ENCODE measurements around the gene CRYBG3. TPM values are rescaled to one million over a fixed set of nuclear protein-coding genes. Genes with fewer than 3 reads are reported as not detected.

Gene CRYBG3
- total and polyA plus RNA-seq, 4 donors = 1.1 to 9.5 (median 2.5) TPM

GRCh38 chr3:97969541-97969940, 147.7 kb downstream of the CRYBG3 start:
- TF ChIP-seq GABPA (IDR thresholded peaks at IDR 0.05 in 1 of 2, conservative IDR thresholded peaks at IDR 0.05 in 1 of 2) = no peak
- no peak for TF ChIP-seq ZBTB33 (IDR thresholded peaks at IDR 0.05)
- no peak for TF ChIP-seq SP1 (IDR thresholded peaks at IDR 0.05)
- no peak for TF ChIP-seq NR2F2 (IDR thresholded peaks at IDR 0.05)
- no peak for TF ChIP-seq MAX (IDR thresholded peaks at IDR 0.05)
- TF ChIP-seq EGR1 (IDR thresholded peaks at IDR 0.05; ENCODE audit: low read depth in 2 of 2) = no peak
- TF ChIP-seq TAF1 (conservative IDR thresholded peaks at IDR 0.05) = no peak
- Histone ChIP-seq H3K36me3 (ENCODE audit: control insufficient read depth in 4 of 4, insufficient read depth in 3 of 4, low read depth in 1 of 4, low read length in 3 of 4) (peaks cover 0 to 10% (median 4%) of the 10 kb centered on the region in 4 donors), H3K4me3 (ENCODE audit: low read depth in 1 of 3, low read length in 3 of 3) (no peak overlapping the region), H3K27me3 (ENCODE audit: control insufficient read depth in 4 of 4, insufficient read depth in 4 of 4, low read length in 3 of 4) (no peaks in the 10 kb centered on the region), H3K27ac (ENCODE audit: low read depth in 1 of 2, low read length in 2 of 2) (no peak overlapping the region), H3K4me1 (ENCODE audit: control insufficient read depth in 4 of 4, insufficient read depth in 4 of 4, low read length in 3 of 4) (peaks cover 0 to 20% (median 4%) of the 10 kb centered on the region in 4 donors), H3K9me3 (ENCODE audit: control insufficient read depth in 4 of 4, low read length in 3 of 4) (no peaks in the 10 kb centered on the region), H3K9ac (ENCODE audit: low read depth in 1 of 2, low read length in 2 of 2) (no peak overlapping the region)
- 85% methylated on average over 5 of the region's 5 CpGs for WGBS
- no peak for DNase-seq (ENCODE audit: low spot score)

- DNase-seq (ENCODE audit: low spot score) = no peak
- 93% methylated on average over 1 of the region's 1 CpG for WGBS
- H3K9me3 ChIP-seq (ENCODE audit: control insufficient read depth in 4 of 4, low read length in 3 of 4) = no peaks in the 10 kb centered on the region
These were observed 148.3 kb downstream of the CRYBG3 start for GRCh38 chr3:97970156-97970555.

GRCh38 chr3:97970956-97971620, 149.3 kb downstream of the CRYBG3 start:
- peaks cover 0 to 20% (median 4%) of the 10 kb centered on the region in 4 donors for H3K4me1 ChIP-seq (ENCODE audit: control insufficient read depth in 4 of 4, insufficient read depth in 4 of 4, low read length in 3 of 4)
- peaks cover 0 to 5% (median 4%) of the 10 kb centered on the region in 4 donors for H3K36me3 ChIP-seq (ENCODE audit: control insufficient read depth in 4 of 4, insufficient read depth in 3 of 4, low read depth in 1 of 4, low read length in 3 of 4)
- H3K27me3 ChIP-seq (ENCODE audit: control insufficient read depth in 4 of 4, insufficient read depth in 4 of 4, low read length in 3 of 4) = no peaks in the 10 kb centered on the region
- no peaks in the 10 kb centered on the region for H3K9me3 ChIP-seq (ENCODE audit: control insufficient read depth in 4 of 4, low read length in 3 of 4)
- no peak for TF ChIP-seq HNF4G (IDR thresholded peaks at IDR 0.05)
- TF ChIP-seq EGR1 (IDR thresholded peaks at IDR 0.05; ENCODE audit: low read depth in 2 of 2) = no peak
- no peak for TF ChIP-seq ZBTB33 (IDR thresholded peaks at IDR 0.05)
- H3K9ac ChIP-seq (ENCODE audit: low read depth in 1 of 2, low read length in 2 of 2) = peak overlapping the region; percentile 78 to 79
- DNase-seq (ENCODE audit: low spot score) = no peak
- H3K4me3 ChIP-seq (ENCODE audit: low read depth in 1 of 3, low read length in 3 of 3) = peak overlapping the region; percentile 70 to 93 (median 75)
- peak overlapping the region; percentile 67 to 89 for H3K27ac ChIP-seq (ENCODE audit: low read depth in 1 of 2, low read length in 2 of 2)
- 78% methylated on average over 9 of the region's 9 CpGs for WGBS

More at GRCh38 chr3:97970156-97970555, 148.3 kb downstream of the CRYBG3 start:
- Histone ChIP-seq H3K4me1 (ENCODE audit: control insufficient read depth in 4 of 4, insufficient read depth in 4 of 4, low read length in 3 of 4) (peaks cover 0 to 20% (median 4%) of the 10 kb centered on the region in 4 donors), H3K36me3 (ENCODE audit: control insufficient read depth in 4 of 4, insufficient read depth in 3 of 4, low read depth in 1 of 4, low read length in 3 of 4) (peaks cover 0 to 10% (median 4%) of the 10 kb centered on the region in 4 donors), H3K27me3 (ENCODE audit: control insufficient read depth in 4 of 4, insufficient read depth in 4 of 4, low read length in 3 of 4) (no peaks in the 10 kb centered on the region), H3K27ac (ENCODE audit: low read depth in 1 of 2, low read length in 2 of 2) (no peak overlapping the region), H3K9ac (ENCODE audit: low read depth in 1 of 2, low read length in 2 of 2) (no peak overlapping the region), H3K4me3 (ENCODE audit: low read depth in 1 of 3, low read length in 3 of 3) (no peak overlapping the region)
- TF ChIP-seq FOXA2 (IDR thresholded peaks at IDR 0.05) = no peak
- no peak for TF ChIP-seq RAD21 (IDR thresholded peaks at IDR 0.05)
- no peak for TF ChIP-seq NR2F2 (IDR thresholded peaks at IDR 0.05)
- no peak for TF ChIP-seq ZBTB33 (IDR thresholded peaks at IDR 0.05)
- no peak for TF ChIP-seq HNF4A (conservative IDR thresholded peaks at IDR 0.05)
